Mammary epithelial cell (primary cell): Measurements from ENCODE around the gene FBXL16.

ENCODE experiments used
- EZH2 ChIP-seq: IDR thresholded peaks from 2 replicates; pipeline ENCODE4 v1.6.1; 2012; ENCODE audit warnings: low read length, inconsistent platforms, borderline replicate concordance
- TF ChIP-seq, protein P1 (sequence below), 2 donors: IDR thresholded peaks in 1 of 2; conservative IDR thresholded peaks in 1 of 2; 2 replicates each; pipeline ENCODE4 v1.5.1; 2011 to 2012; ENCODE audit warnings: inconsistent platforms in 2 of 2, low read length in 2 of 2, mild to moderate bottlenecking in 2 of 2, control low read depth in 1 of 2, low read depth in 1 of 2; ENCODE audit not compliant: insufficient read depth in 1 of 2; ENCODE audit errors: extremely low read depth in 1 of 2

GRCh38 chr16:709566-710499 is 4.2 kb upstream of the FBXL16 start:
- TF ChIP-seq, protein P1, sequence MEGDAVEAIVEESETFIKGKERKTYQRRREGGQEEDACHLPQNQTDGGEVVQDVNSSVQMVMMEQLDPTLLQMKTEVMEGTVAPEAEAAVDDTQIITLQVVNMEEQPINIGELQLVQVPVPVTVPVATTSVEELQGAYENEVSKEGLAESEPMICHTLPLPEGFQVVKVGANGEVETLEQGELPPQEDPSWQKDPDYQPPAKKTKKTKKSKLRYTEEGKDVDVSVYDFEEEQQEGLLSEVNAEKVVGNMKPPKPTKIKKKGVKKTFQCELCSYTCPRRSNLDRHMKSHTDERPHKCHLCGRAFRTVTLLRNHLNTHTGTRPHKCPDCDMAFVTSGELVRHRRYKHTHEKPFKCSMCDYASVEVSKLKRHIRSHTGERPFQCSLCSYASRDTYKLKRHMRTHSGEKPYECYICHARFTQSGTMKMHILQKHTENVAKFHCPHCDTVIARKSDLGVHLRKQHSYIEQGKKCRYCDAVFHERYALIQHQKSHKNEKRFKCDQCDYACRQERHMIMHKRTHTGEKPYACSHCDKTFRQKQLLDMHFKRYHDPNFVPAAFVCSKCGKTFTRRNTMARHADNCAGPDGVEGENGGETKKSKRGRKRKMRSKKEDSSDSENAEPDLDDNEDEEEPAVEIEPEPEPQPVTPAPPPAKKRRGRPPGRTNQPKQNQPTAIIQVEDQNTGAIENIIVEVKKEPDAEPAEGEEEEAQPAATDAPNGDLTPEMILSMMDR (conservative IDR thresholded peaks at IDR 0.05 in 1 of 2, IDR thresholded peaks at IDR 0.05 in 1 of 2; ENCODE audit: extremely low read depth in 1 of 2, insufficient read depth in 1 of 2, low read depth in 1 of 2, low read length in 2 of 2): no peak
- TF ChIP-seq EZH2: no peak
